Caki2 (cell line): ENCODE results near the gene MYL10. TPM values are rescaled to one million over a fixed set of nuclear protein-coding genes. Genes with fewer than 3 reads are reported as not detected.
"Not testable (repeated sequence)": the region's sequence is repeated elsewhere in the genome, so short reads cannot be mapped to it uniquely, and the experiment has no call there.

Experiments used
- DNase-seq: peaks from one replicate; pipeline ENCODE4 v3.0.0-alpha.2; 2015; ENCODE audit warnings: low read depth
- in situ Hi-C: cut with HindIII; loops from 2 replicates; pipeline ENCODE4 v1.10.0; 2016; ENCODE audit warnings: low sequenced_read_pairs, low pct_unique_long_range_greater_than_20kb, mixed read lengths
- total RNA-seq: library from RNA; depleted of rRNA; stranded (reverse); fragments of >200 nt; shearing (Covaris generic); gene quantifications from 2 replicates; pipeline ENCODE4 v1.2.3, GENCODE V29; 2014; ENCODE audit warnings: low replicate concordance

MYL10 gene
- total RNA-seq, 1 experiment from 2014 or later = not detected

GRCh38 chr7:101604934-101605332, 24.2 kb downstream of the MYL10 start:
- DNase-seq, in situ Hi-C loops: not testable (repeated sequence)

DNA sequence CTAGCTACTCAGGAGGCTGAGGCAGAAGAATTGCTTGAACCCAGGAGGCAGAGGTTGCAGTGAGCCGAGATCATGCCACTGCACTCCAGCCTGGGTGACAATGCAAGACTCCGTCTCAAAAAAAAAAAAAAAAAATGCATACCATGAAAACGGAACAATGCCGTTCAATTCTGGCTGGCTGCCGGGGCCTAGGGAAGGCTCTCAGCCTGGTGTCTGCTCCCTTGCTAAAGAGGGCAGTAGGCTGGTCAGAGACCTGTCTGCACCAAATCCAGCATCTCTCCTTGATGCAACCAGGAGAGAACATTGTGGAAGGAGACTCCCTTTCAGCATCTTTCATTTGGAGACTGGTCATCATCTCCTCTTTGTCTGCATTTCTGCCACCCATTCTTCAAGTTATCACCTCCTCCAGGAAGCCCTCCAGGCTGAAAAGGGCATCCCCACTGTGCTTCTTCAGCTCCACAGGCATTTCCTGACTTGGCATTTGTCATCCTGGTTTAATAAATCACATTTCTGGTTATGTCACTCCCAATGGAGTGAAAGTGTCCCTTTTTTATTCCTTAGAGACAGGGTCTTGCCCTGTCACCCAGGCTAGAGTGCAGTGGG, 24.7 kb downstream of the MYL10 start:
- in situ Hi-C loops = no loop called here

GRCh38 chr7:101602484-101603241, 26.4 kb downstream of the MYL10 start:
- in situ Hi-C loops = no loop called here
- DNase-seq = peak; percentile 58

More for the DNA sequence above, 24.7 kb downstream of the MYL10 start:
- DNase-seq = no peak

GRCh38 chr7:101602082-101602481, 27.0 kb downstream of the MYL10 start:
- in situ Hi-C loops = no loop called here
- DNase-seq = no peak

DNA sequence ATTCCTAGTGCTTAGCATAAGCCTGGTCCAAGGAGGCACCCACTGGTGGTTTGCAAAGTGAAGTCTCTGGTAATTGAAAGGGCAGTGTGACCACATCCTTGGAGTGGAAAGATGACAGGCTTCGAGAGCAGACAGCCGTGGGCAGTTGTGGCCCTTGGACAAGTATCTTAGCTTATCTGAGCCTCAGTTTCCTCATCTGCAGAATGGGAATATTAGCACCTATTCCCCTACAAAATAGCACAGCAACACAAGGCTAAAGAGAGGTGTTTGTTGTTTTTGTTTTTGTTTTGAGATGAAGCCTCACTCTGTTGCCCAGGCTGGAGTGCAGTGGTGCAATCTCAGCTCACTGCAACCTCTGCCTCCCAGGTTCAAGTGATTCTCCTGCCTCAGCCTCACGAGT, 29.3 kb downstream of the MYL10 start:
- in situ Hi-C loops = no loop called here
- DNase-seq = no peak

- in situ Hi-C loops = no loop called here
- no peak for DNase-seq
Measured at GRCh38 chr7:101598986-101599771, 29.9 kb downstream of the MYL10 start.

DNA sequence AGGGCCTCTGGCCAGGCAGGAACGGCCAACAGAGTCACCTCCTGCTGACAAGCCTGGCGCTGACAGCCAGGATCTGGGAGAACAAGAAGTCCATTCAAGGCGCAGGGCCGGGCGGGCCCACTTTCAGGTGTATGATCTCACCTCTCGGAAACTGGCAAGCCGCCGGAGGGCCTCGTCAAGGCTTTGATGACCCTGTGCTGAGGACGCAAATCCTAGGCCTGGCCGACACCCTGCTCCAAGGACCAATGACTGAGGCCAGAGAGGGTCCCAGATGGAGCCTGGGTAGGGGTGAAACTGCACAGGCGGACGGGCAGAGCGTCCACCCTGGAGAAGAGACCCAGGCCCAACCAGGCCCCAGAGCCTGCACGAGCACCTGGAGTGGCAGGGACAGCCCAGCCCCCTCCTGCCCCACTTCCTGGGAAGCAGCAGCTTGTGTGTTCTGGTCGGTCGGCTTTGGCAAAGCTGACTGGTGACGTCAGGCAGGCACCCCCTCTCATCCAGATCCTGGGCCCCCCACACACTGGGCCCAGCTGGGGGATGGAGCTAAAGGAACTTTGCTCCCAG, 30.6 kb downstream of the MYL10 start:
- DNase-seq = no peak
- in situ Hi-C loops = no loop called here

- DNase-seq = no peak
- in situ Hi-C loops = no loop called here
Measured at GRCh38 chr7:101597941-101598340, 31.2 kb downstream of the MYL10 start.

DNA sequence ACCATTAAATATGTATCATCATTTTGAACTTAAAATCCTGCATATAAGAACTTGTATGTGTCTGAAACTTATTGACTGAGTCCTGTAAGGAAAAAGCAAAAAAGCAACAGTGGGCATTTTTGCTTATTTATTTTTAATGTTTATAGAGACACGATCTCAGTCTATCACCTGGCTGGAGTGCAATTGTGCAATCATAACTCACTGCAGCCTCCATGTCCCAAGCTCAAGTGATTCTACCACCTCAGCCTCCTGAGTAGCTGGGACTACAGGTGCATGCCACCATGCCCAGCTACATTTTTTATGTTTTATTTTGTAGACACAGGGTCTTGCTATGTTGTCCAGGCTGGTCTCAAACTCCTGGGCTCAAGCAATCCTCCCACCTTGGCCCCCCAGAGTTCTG, 32.2 kb downstream of the MYL10 start:
- no peak for DNase-seq
- in situ Hi-C loops = no loop called here

- no peak for DNase-seq
- in situ Hi-C loops = no loop called here
Measured at GRCh38 chr7:101595766-101596537, 33.1 kb downstream of the MYL10 start.

DNA sequence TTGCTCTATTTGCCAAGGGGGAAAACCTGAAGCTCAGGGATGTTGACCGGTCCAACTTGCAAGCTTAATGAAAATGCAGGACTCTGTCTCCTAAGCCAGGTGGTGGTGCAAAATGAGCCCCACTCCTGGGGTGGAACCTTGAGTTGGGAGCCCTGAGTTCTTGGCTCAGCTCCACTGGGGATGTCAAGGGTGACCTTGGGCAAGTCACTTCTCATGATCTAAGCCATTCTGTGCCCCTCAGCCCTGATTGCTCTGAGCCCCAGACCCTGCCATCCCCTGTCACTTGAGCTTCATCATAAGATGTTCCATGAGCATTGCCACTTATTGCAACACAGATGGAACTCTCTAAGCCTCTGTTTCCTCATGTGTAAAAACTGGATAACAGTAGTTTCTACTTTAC, 33.9 kb downstream of the MYL10 start:
- no peak for DNase-seq
- in situ Hi-C loops = no loop called here

- no peak for DNase-seq
- in situ Hi-C loops = no loop called here
Measured at GRCh38 chr7:101594790-101595189, 34.3 kb downstream of the MYL10 start.

DNA sequence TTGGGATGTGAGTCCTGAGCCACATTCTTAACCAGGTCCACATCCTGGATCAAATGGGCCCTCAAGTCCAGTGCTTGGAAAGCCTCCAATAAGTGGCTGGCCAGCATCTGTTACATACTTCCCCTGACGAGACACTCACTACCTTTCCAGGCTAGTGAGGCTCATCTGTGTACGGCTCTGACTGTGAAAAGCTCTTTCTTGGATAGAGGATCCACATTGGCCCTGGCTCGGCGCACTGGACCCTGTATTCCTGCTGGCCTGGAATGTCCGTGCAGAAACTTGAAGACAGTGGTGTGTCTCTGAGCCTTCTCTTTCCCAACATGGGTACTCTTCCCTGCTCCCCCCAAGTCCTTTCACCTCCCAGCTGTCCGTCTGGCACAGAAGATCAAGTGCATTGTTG, 35.5 kb downstream of the MYL10 start:
- in situ Hi-C loops = no loop called here
- DNase-seq = no peak

GRCh38 chr7:101591504-101591903, 37.6 kb downstream of the MYL10 start:
- no peak for DNase-seq
- in situ Hi-C loops = no loop called here

DNA sequence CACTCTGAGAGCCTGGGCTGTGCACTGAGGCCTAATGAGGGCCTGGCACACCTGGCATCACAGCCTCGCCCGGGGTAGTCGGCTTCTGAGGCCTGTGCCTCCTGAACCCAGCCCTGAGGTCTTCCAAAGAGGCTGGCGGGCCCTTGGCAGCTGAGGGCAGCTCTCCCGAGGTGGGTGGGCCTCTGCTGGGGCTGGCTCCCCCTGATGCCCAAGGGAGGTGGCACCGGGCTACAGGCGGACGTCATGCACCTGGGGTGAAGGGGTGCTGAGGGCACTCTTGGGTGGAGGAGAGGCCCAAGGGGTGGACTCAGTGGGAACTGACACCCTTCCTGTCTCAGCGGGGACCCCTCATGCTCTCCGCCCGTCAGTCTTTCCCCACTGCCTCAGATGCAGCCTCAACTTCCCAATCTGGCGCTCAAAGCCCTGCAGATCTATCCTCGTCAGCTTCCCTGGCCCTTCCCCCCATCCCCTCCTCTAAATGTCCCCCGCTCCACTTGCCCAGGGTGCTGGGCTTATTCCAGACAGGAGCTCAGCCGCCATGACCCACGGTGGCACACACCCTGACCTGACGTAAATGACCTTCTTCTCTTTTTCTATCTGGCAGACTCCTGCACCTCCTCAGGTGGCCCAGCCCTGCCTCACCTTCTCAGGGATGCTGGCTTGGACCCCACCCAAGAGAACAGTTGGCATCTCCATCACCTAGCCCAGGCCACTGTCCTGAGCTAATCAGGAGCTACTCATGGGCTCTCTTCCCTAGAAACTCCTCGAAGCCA, 38.2 kb downstream of the MYL10 start:
- DNase-seq = no peak
- in situ Hi-C loops = no loop called here

- in situ Hi-C loops = no loop called here
- DNase-seq = no peak
Measured at GRCh38 chr7:101589976-101590662, 39.0 kb downstream of the MYL10 start.

- DNase-seq = no peak
- in situ Hi-C loops = no loop called here
Measured at GRCh38 chr7:101589052-101589451, 40.0 kb downstream of the MYL10 start.
